ENCODE results near the gene AIF1L. TPM values are rescaled to one million over a fixed set of nuclear protein-coding genes. Genes with fewer than 3 reads are reported as not detected.

AIF1L gene
- total and polyA plus RNA-seq, 7 donors = 2.4 to 11.6 (median 3.2) TPM

GRCh38 chr9:131067625-131068024 lies 28.7 kb upstream of the AIF1L start:
- H3K36me3 ChIP-seq = no peaks in the 10 kb centered on the region
- H3K9me3 ChIP-seq = no peaks in the 10 kb centered on the region
- no peaks in the 10 kb centered on the region for H3K4me1 ChIP-seq
- DNase-seq = no peak
- no peak overlapping the region for H3K4me3 ChIP-seq
- intact Hi-C loops (cut with DNase I) = no loop called here
- no peak overlapping the region for H3K27ac ChIP-seq
- H3K27me3 ChIP-seq = no peaks in the 10 kb centered on the region
- 64 to 80% methylated on average over 9 of the region's 9 CpGs for WGBS, 2 donors
- no peak for TF ChIP-seq CTCF (IDR thresholded peaks at IDR 0.05)
- no peak for TF ChIP-seq POLR2A (IDR thresholded peaks at IDR 0.05)
- TF ChIP-seq EP300 (IDR thresholded peaks at IDR 0.05) = no peak
- TF ChIP-seq POLR2AphosphoS5 (IDR thresholded peaks at IDR 0.05) = no peak

- no peak for DNase-seq
- no peak overlapping the region for H3K27ac ChIP-seq
- no peaks in the 10 kb centered on the region for H3K4me1 ChIP-seq
- no peaks in the 10 kb centered on the region for H3K36me3 ChIP-seq
- H3K4me3 ChIP-seq = no peak overlapping the region
- H3K27me3 ChIP-seq = no peaks in the 10 kb centered on the region
- TF ChIP-seq CTCF (IDR thresholded peaks at IDR 0.05) = no peak
- no peak for TF ChIP-seq POLR2AphosphoS5 (IDR thresholded peaks at IDR 0.05)
- no peak for TF ChIP-seq EP300 (IDR thresholded peaks at IDR 0.05)
- TF ChIP-seq POLR2A (IDR thresholded peaks at IDR 0.05) = no peak
- intact Hi-C loops (cut with DNase I) = no loop called here
- WGBS, 2 donors = 45 to 81% methylated on average over 14 of the region's 14 CpGs
- no peaks in the 10 kb centered on the region for H3K9me3 ChIP-seq
These were observed 28.1 kb upstream of the AIF1L start for GRCh38 chr9:131068076-131068816.

GRCh38 chr9:131069699-131070098 lies 26.6 kb upstream of the AIF1L start:
- Histone ChIP-seq H3K9me3 (no peaks in the 10 kb centered on the region), H3K4me1 (no peaks in the 10 kb centered on the region), H3K4me3 (no peak overlapping the region), H3K36me3 (no peaks in the 10 kb centered on the region), H3K27ac (no peak overlapping the region), H3K27me3 (no peaks in the 10 kb centered on the region)
- TF ChIP-seq EP300 (IDR thresholded peaks at IDR 0.05) (no peak), POLR2AphosphoS5 (IDR thresholded peaks at IDR 0.05) (no peak), POLR2A (IDR thresholded peaks at IDR 0.05) (no peak), CTCF (IDR thresholded peaks at IDR 0.05) (no peak)
- WGBS, 2 donors = 90 to 93% methylated on average over 15 of the region's 15 CpGs
- no peak for DNase-seq
- intact Hi-C loops (cut with DNase I) = no loop called here

- intact Hi-C loops (cut with DNase I) = no loop called here
- 78 to 87% methylated on average over 16 of the region's 16 CpGs for WGBS, 2 donors
- H3K27ac ChIP-seq = no peak overlapping the region
These were observed 24.0 kb upstream of the AIF1L start for GRCh38 chr9:131072107-131072870.

More at GRCh38 chr9:131072107-131072870, 24.0 kb upstream of the AIF1L start:
- Histone ChIP-seq H3K4me1 (no peaks in the 10 kb centered on the region), H3K9me3 (no peaks in the 10 kb centered on the region), H3K27me3 (no peaks in the 10 kb centered on the region), H3K36me3 (no peaks in the 10 kb centered on the region), H3K4me3 (no peak overlapping the region)
- no peak for TF ChIP-seq CTCF (IDR thresholded peaks at IDR 0.05)
- no peak for TF ChIP-seq EP300 (IDR thresholded peaks at IDR 0.05)
- no peak for TF ChIP-seq POLR2AphosphoS5 (IDR thresholded peaks at IDR 0.05)
- DNase-seq = no peak
